ENCODE measurements around the gene FBXL2. TPM values are rescaled to one million over a fixed set of nuclear protein-coding genes. Genes with fewer than 3 reads are reported as not detected.

Gene FBXL2, protein sequence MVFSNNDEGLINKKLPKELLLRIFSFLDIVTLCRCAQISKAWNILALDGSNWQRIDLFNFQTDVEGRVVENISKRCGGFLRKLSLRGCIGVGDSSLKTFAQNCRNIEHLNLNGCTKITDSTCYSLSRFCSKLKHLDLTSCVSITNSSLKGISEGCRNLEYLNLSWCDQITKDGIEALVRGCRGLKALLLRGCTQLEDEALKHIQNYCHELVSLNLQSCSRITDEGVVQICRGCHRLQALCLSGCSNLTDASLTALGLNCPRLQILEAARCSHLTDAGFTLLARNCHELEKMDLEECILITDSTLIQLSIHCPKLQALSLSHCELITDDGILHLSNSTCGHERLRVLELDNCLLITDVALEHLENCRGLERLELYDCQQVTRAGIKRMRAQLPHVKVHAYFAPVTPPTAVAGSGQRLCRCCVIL
- total RNA-seq = 21.3 and 25.3 TPM in 2 replicates

GRCh38 chr3:33277193-33277882 lies at the start of gene FBXL2:
Gene FBXL2 (plus strand): TSS chr3:33277442. CDS start chr3:33277513, 71 bp downstream.

Small RNA genes within 50 kb of the gene (small RNA-seq; reads per million reads assigned to genes)
- gene RNU7-110P = not detected

Other genes starting within 250 kb of the FBXL2 start
- 70.1 and 73.7 TPM in 2 replicates for gene GLB1, start 180.3 kb upstream of the FBXL2 start, total RNA-seq
- 6.4 and 8.8 TPM in 2 replicates for gene TMPPE, start 180.3 kb upstream of the FBXL2 start, total RNA-seq
- 291 and 293 TPM in 2 replicates for gene CRTAP, start 163.4 kb upstream of the FBXL2 start, total RNA-seq
- gene SUSD5, start 58.6 kb upstream of the FBXL2 start, total RNA-seq = 8.4 and 16.1 TPM in 2 replicates
- gene UBP1, start 163.0 kb downstream of the FBXL2 start, total RNA-seq = 47.8 and 69.8 TPM in 2 replicates